ENCODE data around the gene LNPK.

GRCh38 chr2:175922160-175922559 lies 79.9 kb downstream of the LNPK start:
- TF ChIP-seq CTCF (IDR thresholded peaks at IDR 0.05) (no peak), POLR2A (IDR thresholded peaks at IDR 0.05) (no peak)

All from ovary (tissue), 3 donors.